NCI-H2107 treated with DMSO at 0.1 percent for 48 hours (cell line): ENCODE measurements around the gene CNTN4.

Experiments used
- DNase-seq: peaks from one replicate; lab custom pipeline; 2025; ENCODE audit not compliant: unreplicated experiment; lab: John Stamatoyannopoulos, UW

CNTN4 gene

GRCh38 chr3:2577571-2577970, 478.9 kb downstream of the CNTN4 start:
- no peak for DNase-seq

GRCh38 chr3:2578560-2578959, 479.9 kb downstream of the CNTN4 start:
- DNase-seq = no peak

GRCh38 chr3:2579206-2579605, 480.5 kb downstream of the CNTN4 start:
- DNase-seq = no peak

GRCh38 chr3:2583046-2583445, 484.4 kb downstream of the CNTN4 start:
- DNase-seq = no peak

- no peak for DNase-seq
Measured at GRCh38 chr3:2589336-2589969, 490.8 kb downstream of the CNTN4 start.

GRCh38 chr3:2595486-2595885, 496.8 kb downstream of the CNTN4 start:
- no peak for DNase-seq

- DNase-seq = no peak
Measured at GRCh38 chr3:2597615-2598014, 498.9 kb downstream of the CNTN4 start.

GRCh38 chr3:2599471-2599870, 500.8 kb downstream of the CNTN4 start:
- no peak for DNase-seq

- no peak for DNase-seq
Measured at GRCh38 chr3:2603692-2604289, 505.1 kb downstream of the CNTN4 start.

GRCh38 chr3:2614578-2614977, 515.9 kb downstream of the CNTN4 start:
- no peak for DNase-seq

- no peak for DNase-seq
Measured at GRCh38 chr3:2615080-2615479, 516.4 kb downstream of the CNTN4 start.

- no peak for DNase-seq
Measured at GRCh38 chr3:2623436-2623835, 524.8 kb downstream of the CNTN4 start.

GRCh38 chr3:2628117-2628516, 529.5 kb downstream of the CNTN4 start:
- no peak for DNase-seq

- DNase-seq = no peak
Measured at GRCh38 chr3:2635511-2635910, 536.8 kb downstream of the CNTN4 start.

GRCh38 chr3:2643606-2644005, 544.9 kb downstream of the CNTN4 start:
- no peak for DNase-seq

- DNase-seq = no peak
Measured at GRCh38 chr3:2645001-2645400, 546.3 kb downstream of the CNTN4 start.

- DNase-seq = no peak
Measured at GRCh38 chr3:2650746-2651145, 552.1 kb downstream of the CNTN4 start.

- DNase-seq = no peak
Measured at GRCh38 chr3:2652386-2652785, 553.7 kb downstream of the CNTN4 start.

- no peak for DNase-seq
Measured at GRCh38 chr3:2653706-2654105, 555.0 kb downstream of the CNTN4 start.

- no peak for DNase-seq
Measured at GRCh38 chr3:2655229-2655701, 556.6 kb downstream of the CNTN4 start.

GRCh38 chr3:2656806-2657777, 558.4 kb downstream of the CNTN4 start:
- no peak for DNase-seq

- DNase-seq = no peak
Measured at GRCh38 chr3:2657971-2658370, 559.3 kb downstream of the CNTN4 start.
